Erythroblast (primary cell): ENCODE results near the gene TTF2.
A peak's percentile ranks its signal among the peaks of the same experiment; 100 is the strongest.

Experiments used
- DNase-seq, 2 experiments: peaks; one replicate each; lab custom pipeline; 2025; lab: John Stamatoyannopoulos, UW
- GATA1 ChIP-seq: IDR thresholded peaks from 2 replicates; pipeline ENCODE4 v1.6.1; 2011; ENCODE audit warnings: low read depth, mild to moderate bottlenecking, control low read depth, low read length, moderate library complexity
- POLR2A ChIP-seq: IDR thresholded peaks from 2 replicates; pipeline ENCODE4 v1.6.1; 2011; ENCODE audit warnings: mild to moderate bottlenecking, low read length

TTF2 gene

GRCh38 chr1:117128323-117129079, 68.4 kb downstream of the TTF2 start:
- peak; percentile 22 to 48 for DNase-seq
- TF ChIP-seq GATA1 (no peak), POLR2A (no peak)

GRCh38 chr1:117130526-117130925, 70.4 kb downstream of the TTF2 start:
- TF ChIP-seq GATA1 (no peak), POLR2A (no peak)

GRCh38 chr1:117135329-117135728, 75.2 kb downstream of the TTF2 start:
- no peak for TF ChIP-seq GATA1
- no peak for TF ChIP-seq POLR2A
- no peak for DNase-seq

More at GRCh38 chr1:117130526-117130925, 70.4 kb downstream of the TTF2 start:
- no peak for DNase-seq

- TF ChIP-seq POLR2A, result no peak
- TF ChIP-seq GATA1, result no peak
- no peak for DNase-seq
Observed at GRCh38 chr1:117136749-117137148, 76.6 kb downstream of the TTF2 start.

- TF ChIP-seq POLR2A (no peak), GATA1 (no peak)
- no peak for DNase-seq
Observed at GRCh38 chr1:117137281-117137855, 77.2 kb downstream of the TTF2 start.

- DNase-seq, result no peak
- no peak for TF ChIP-seq POLR2A
- TF ChIP-seq GATA1, result no peak
Observed at GRCh38 chr1:117138106-117138505, 78.0 kb downstream of the TTF2 start.

GRCh38 chr1:117138561-117138960, 78.4 kb downstream of the TTF2 start:
- TF ChIP-seq POLR2A (no peak), GATA1 (no peak)
- DNase-seq, result no peak

- no peak for DNase-seq
- TF ChIP-seq POLR2A (no peak), GATA1 (no peak)
Observed at GRCh38 chr1:117142200-117142599, 82.1 kb downstream of the TTF2 start.

- TF ChIP-seq GATA1 (no peak), POLR2A (no peak)
- no peak for DNase-seq
Observed at GRCh38 chr1:117143172-117143571, 83.0 kb downstream of the TTF2 start.

GRCh38 chr1:117143871-117144270, 83.7 kb downstream of the TTF2 start:
- DNase-seq, result no peak
- TF ChIP-seq GATA1 (no peak), POLR2A (no peak)

GRCh38 chr1:117146072-117146471, 85.9 kb downstream of the TTF2 start:
- no peak for DNase-seq

GRCh38 chr1:117146575-117147340, 86.6 kb downstream of the TTF2 start:
- TF ChIP-seq POLR2A (no peak), GATA1 (no peak)
- DNase-seq, result no peak

More at GRCh38 chr1:117146072-117146471, 85.9 kb downstream of the TTF2 start:
- no peak for TF ChIP-seq GATA1
- no peak for TF ChIP-seq POLR2A

GRCh38 chr1:117147341-117147831, 87.3 kb downstream of the TTF2 start:
- no peak for DNase-seq
- TF ChIP-seq POLR2A (no peak), GATA1 (no peak)

- TF ChIP-seq POLR2A, result no peak
- TF ChIP-seq GATA1, result no peak
- no peak for DNase-seq
Observed at GRCh38 chr1:117147856-117148588, 87.9 kb downstream of the TTF2 start.
